HEK293 (cell line): ENCODE measurements around the gene CTIF.

ENCODE experiments used
- ZBTB1 ChIP-seq: fragments of 450-650 bp; formaldehyde crosslinking; IDR thresholded peaks from 2 replicates; pipeline ENCODE4 v1.5.1; 2016; ENCODE audit warnings: missing biosample characterization, missing genetic modification characterization
- ZBTB7A ChIP-seq: fragments of 450-650 bp; formaldehyde crosslinking; IDR thresholded peaks from 2 replicates; pipeline ENCODE4 v1.5.1; 2016; ENCODE audit warnings: low read depth, missing biosample characterization, missing genetic modification characterization
- ZNF132 ChIP-seq: fragments of 450-650 bp; formaldehyde crosslinking; IDR thresholded peaks from 2 replicates; pipeline ENCODE4 v1.5.1; 2017; ENCODE audit warnings: missing biosample characterization, missing genetic modification characterization, borderline replicate concordance
- ZNF184 ChIP-seq: fragments of 450-650 bp; IDR thresholded peaks from 2 replicates; pipeline ENCODE4 v1.5.1; 2018; ENCODE audit warnings: missing biosample characterization, mild to moderate bottlenecking, missing genetic modification characterization
- TF ChIP-seq, protein P1 (sequence below): fragments of 450-650 bp; IDR thresholded peaks from 2 replicates; pipeline ENCODE4 v1.5.1; 2018; ENCODE audit warnings: missing biosample characterization, missing genetic modification characterization
- TF ChIP-seq, protein P2 (sequence below): fragments of 450-650 bp; formaldehyde crosslinking; IDR thresholded peaks from 2 replicates; pipeline ENCODE4 v1.5.1; 2016; ENCODE audit warnings: missing biosample characterization, missing genetic modification characterization

GRCh38 chr18:48563027-48563426, 24.2 kb downstream of the CTIF start:
- TF ChIP-seq, protein P1, sequence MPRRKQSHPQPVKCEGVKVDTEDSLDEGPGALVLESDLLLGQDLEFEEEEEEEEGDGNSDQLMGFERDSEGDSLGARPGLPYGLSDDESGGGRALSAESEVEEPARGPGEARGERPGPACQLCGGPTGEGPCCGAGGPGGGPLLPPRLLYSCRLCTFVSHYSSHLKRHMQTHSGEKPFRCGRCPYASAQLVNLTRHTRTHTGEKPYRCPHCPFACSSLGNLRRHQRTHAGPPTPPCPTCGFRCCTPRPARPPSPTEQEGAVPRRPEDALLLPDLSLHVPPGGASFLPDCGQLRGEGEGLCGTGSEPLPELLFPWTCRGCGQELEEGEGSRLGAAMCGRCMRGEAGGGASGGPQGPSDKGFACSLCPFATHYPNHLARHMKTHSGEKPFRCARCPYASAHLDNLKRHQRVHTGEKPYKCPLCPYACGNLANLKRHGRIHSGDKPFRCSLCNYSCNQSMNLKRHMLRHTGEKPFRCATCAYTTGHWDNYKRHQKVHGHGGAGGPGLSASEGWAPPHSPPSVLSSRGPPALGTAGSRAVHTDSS (tag by site-specific recombination), result no peak
- TF ChIP-seq, protein P2, sequence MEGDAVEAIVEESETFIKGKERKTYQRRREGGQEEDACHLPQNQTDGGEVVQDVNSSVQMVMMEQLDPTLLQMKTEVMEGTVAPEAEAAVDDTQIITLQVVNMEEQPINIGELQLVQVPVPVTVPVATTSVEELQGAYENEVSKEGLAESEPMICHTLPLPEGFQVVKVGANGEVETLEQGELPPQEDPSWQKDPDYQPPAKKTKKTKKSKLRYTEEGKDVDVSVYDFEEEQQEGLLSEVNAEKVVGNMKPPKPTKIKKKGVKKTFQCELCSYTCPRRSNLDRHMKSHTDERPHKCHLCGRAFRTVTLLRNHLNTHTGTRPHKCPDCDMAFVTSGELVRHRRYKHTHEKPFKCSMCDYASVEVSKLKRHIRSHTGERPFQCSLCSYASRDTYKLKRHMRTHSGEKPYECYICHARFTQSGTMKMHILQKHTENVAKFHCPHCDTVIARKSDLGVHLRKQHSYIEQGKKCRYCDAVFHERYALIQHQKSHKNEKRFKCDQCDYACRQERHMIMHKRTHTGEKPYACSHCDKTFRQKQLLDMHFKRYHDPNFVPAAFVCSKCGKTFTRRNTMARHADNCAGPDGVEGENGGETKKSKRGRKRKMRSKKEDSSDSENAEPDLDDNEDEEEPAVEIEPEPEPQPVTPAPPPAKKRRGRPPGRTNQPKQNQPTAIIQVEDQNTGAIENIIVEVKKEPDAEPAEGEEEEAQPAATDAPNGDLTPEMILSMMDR (tag by site-specific recombination), result no peak
- TF ChIP-seq ZNF184 (tag by site-specific recombination), result no peak
- no peak for TF ChIP-seq ZNF132 (tag by site-specific recombination)
- TF ChIP-seq ZBTB7A, result no peak
- no peak for TF ChIP-seq ZBTB1 (tag by site-specific recombination)
